Left lung (tissue), 10 donors: Measurements from ENCODE around the gene PAPPA. TPM values are rescaled to one million over a fixed set of nuclear protein-coding genes. Genes with fewer than 3 reads are reported as not detected.
A peak's percentile ranks its signal among the peaks of the same experiment; 100 is the strongest.

ENCODE experiments used
- ATAC-seq: fragments of 200-7000 bp; cut with Tn5 transposase; one replicate; pipeline ENCODE4 v1.9.1; 2020; ENCODE audit warnings: moderate library complexity
- DNase-seq, 4 donors: peaks; one replicate each; pipeline ENCODE4 v3.0.0-alpha.2; 2013 to 2020
- H3K27ac ChIP-seq, 2 donors: fragments of 200-600 bp; sonication (generic) in 1 of 2; one replicate each; pipeline versions ENCODE4 v1.5.0 to v1.8.0; 2020 to 2021
- H3K27me3 ChIP-seq, 2 donors: fragments of 200-600 bp; sonication (generic) in 1 of 2; one replicate each; pipeline versions ENCODE4 v1.5.0 to v1.8.0; 2020 to 2021
- H3K36me3 ChIP-seq, 2 donors: fragments of 200-600 bp; sonication (generic) in 1 of 2; one replicate each; pipeline versions ENCODE4 v1.5.0 to v1.8.0; 2020 to 2021
- H3K4me1 ChIP-seq, 2 donors: fragments of 200-600 bp; one replicate each; pipeline ENCODE4 v1.8.0; 2021
- H3K4me3 ChIP-seq, 2 donors: fragments of 200-600 bp; sonication (generic) in 1 of 2; one replicate each; pipeline versions ENCODE4 v1.5.0 to v1.8.0; 2020 to 2021; ENCODE audit warnings: mild to moderate bottlenecking in 1 of 2
- H3K9me3 ChIP-seq, 2 donors: fragments of 200-600 bp; sonication (generic) in 1 of 2; one replicate each; pipeline versions ENCODE4 v1.5.0 to v1.8.0; 2020 to 2021
- CTCF ChIP-seq, 2 donors: fragments of 200-600 bp; sonication (generic) in 1 of 2; IDR thresholded peaks; one replicate each; pipeline versions ENCODE4 v1.5.0 to v1.8.0; 2021; ENCODE audit warnings: antibody characterized with exemption in 2 of 2
- intact Hi-C, 2 donors: fragments of 100-400 bp; cut with DNase I; formaldehyde crosslinking; loops; one replicate each; pipeline versions ENCODE4 v1.11.2 to v1.14.2; 2022
- polyA plus RNA-seq, 6 donors: library from polyadenylated mRNA; unstranded; fragments of 120-200 nt; gene quantifications; one replicate each; pipeline ENCODE4 v1.2.1, GENCODE V29; 2013; ENCODE audit not compliant: insufficient read length in 6 of 6
- total RNA-seq, 2 donors: library from RNA; stranded (reverse); fragmentation: NEBNext Ultra II Directional; extraction: Animal tissue kit (Norgen Biotek cat#: 25700); gene quantifications; one replicate each; pipeline ENCODE4 v1.2.1, GENCODE V29; 2021
- donor health status: DM: no; HTN: yes; CAD: no.
- donor health status: DM: no; HTN: no; CAD: no.

PAPPA gene
- total and polyA plus RNA-seq, 8 donors: 1.1 to 9.8 (median 1.3) TPM

- Histone ChIP-seq H3K4me3 (no peak overlapping the region), H3K4me1 (no peaks in the 10 kb centered on the region), H3K9me3 (no peaks in the 10 kb centered on the region), H3K27me3 (no peaks in the 10 kb centered on the region), H3K27ac (no peak overlapping the region), H3K36me3 (peaks cover 0 to 4% of the 10 kb centered on the region in 2 donors)
- DNase-seq (no peak), ATAC-seq (no peak)
- TF ChIP-seq CTCF (IDR thresholded peaks at IDR 0.05): no peak
- intact Hi-C loops: no loop called here
Measured at GRCh38 chr9:116271340-116271739, 117.7 kb downstream of the PAPPA start.

- H3K4me1 ChIP-seq: no peaks in the 10 kb centered on the region
- no peak for DNase-seq
- no peak overlapping the region for H3K27ac ChIP-seq
- no peaks in the 10 kb centered on the region for H3K36me3 ChIP-seq
- no peak for ATAC-seq
- H3K4me3 ChIP-seq: no peak overlapping the region
- H3K27me3 ChIP-seq: peaks cover 0 to 6% of the 10 kb centered on the region in 2 donors
- H3K9me3 ChIP-seq: no peaks in the 10 kb centered on the region
- no peak for TF ChIP-seq CTCF (IDR thresholded peaks at IDR 0.05)
- intact Hi-C loops: no loop called here
Measured at GRCh38 chr9:116271991-116272390, 118.4 kb downstream of the PAPPA start.

GRCh38 chr9:116274293-116274692, 120.7 kb downstream of the PAPPA start:
- no peak for TF ChIP-seq CTCF (IDR thresholded peaks at IDR 0.05)
- no peaks in the 10 kb centered on the region for H3K9me3 ChIP-seq
- DNase-seq (no peak), ATAC-seq (peak; percentile 43)
- H3K27me3 ChIP-seq: peaks cover 0 to 12% of the 10 kb centered on the region in 2 donors
- H3K36me3 ChIP-seq: no peaks in the 10 kb centered on the region
- H3K4me3 ChIP-seq: no peak overlapping the region
- intact Hi-C loops: no loop called here
- no peak overlapping the region for H3K27ac ChIP-seq
- no peaks in the 10 kb centered on the region for H3K4me1 ChIP-seq

- no peak for TF ChIP-seq CTCF (IDR thresholded peaks at IDR 0.05)
- no peak overlapping the region for H3K27ac ChIP-seq
- H3K4me3 ChIP-seq: no peak overlapping the region
- no peaks in the 10 kb centered on the region for H3K4me1 ChIP-seq
- H3K27me3 ChIP-seq: peaks cover 0 to 12% of the 10 kb centered on the region in 2 donors
- intact Hi-C loops: no loop called here
- DNase-seq: no peak
- ATAC-seq: no peak
- no peaks in the 10 kb centered on the region for H3K36me3 ChIP-seq
- H3K9me3 ChIP-seq: no peaks in the 10 kb centered on the region
Measured at GRCh38 chr9:116275418-116276195, 122.0 kb downstream of the PAPPA start.

GRCh38 chr9:116276196-116276493, 122.6 kb downstream of the PAPPA start:
- intact Hi-C loops: no loop called here
- H3K27ac ChIP-seq: no peak overlapping the region
- no peaks in the 10 kb centered on the region for H3K36me3 ChIP-seq
- H3K4me1 ChIP-seq: no peaks in the 10 kb centered on the region
- DNase-seq (no peak), ATAC-seq (no peak)
- no peaks in the 10 kb centered on the region for H3K9me3 ChIP-seq
- H3K4me3 ChIP-seq: no peak overlapping the region
- TF ChIP-seq CTCF (IDR thresholded peaks at IDR 0.05): no peak
- peaks cover 0 to 12% of the 10 kb centered on the region in 2 donors for H3K27me3 ChIP-seq
